Measurements from ENCODE around the gene TBC1D22A.
A peak's percentile ranks its signal among the peaks of the same experiment; 100 is the strongest.

Gene TBC1D22A

GRCh38 chr22:46835693-46836092, 73.2 kb downstream of the TBC1D22A start:
- no peak for DNase-seq (ENCODE audit: low spot score)

- DNase-seq (ENCODE audit: low spot score): no peak
Observed at GRCh38 chr22:46841522-46841921, 79.1 kb downstream of the TBC1D22A start.

DNA sequence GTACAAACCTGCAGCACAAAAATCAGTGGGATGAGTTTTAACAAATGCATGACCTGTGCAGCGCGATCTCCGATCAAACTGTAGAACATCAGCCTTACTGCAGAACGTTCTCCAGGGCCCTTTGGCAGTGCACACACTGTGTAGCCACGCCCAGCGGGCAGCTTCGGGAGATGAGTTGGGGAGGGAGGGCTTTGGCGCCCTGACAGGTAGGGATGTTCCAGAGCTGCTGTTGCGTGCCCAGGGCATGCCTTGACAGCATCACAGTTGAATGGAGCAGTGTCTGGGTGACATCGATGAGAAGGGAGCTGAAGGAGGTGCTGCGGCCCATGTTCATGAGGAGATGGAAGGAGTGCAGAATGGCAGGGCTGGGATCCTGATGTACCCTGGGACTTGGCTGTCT, 80.2 kb downstream of the TBC1D22A start:
- DNase-seq (ENCODE audit: low spot score): no peak

DNA sequence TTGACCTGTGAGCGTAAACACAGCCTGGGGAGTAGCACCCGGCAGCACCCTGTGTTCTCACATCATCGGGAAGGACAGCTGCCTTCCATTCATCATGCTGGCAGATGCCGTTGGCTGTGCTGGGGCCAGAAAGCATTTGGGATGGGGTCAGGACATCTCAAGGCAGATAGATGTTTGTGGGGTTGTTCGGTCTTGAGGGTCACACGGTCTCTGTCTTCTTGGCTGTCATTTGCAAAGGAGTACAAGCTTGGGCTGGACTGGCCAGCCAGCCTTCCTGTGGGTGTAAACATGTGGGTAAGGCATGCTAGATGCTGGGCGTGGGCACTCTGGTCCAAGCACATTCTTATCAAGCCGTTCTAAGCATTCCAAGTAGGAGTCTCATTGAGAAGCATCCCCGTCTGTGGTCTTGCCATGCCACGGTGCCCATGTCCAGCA, 81.4 kb downstream of the TBC1D22A start:
- DNase-seq (ENCODE audit: low spot score): no peak

GRCh38 chr22:46844606-46845210, 82.3 kb downstream of the TBC1D22A start:
- DNase-seq (ENCODE audit: low spot score): no peak

GRCh38 chr22:46845296-46846149, 83.1 kb downstream of the TBC1D22A start:
- peak; percentile 49 for DNase-seq (ENCODE audit: low spot score)

- DNase-seq (ENCODE audit: low spot score): no peak
Observed at GRCh38 chr22:46846150-46846831, 83.8 kb downstream of the TBC1D22A start.

GRCh38 chr22:46846832-46847355, 84.4 kb downstream of the TBC1D22A start:
- no peak for DNase-seq (ENCODE audit: low spot score)

GRCh38 chr22:46848197-46848596, 85.7 kb downstream of the TBC1D22A start:
- no peak for DNase-seq (ENCODE audit: low spot score)

DNA sequence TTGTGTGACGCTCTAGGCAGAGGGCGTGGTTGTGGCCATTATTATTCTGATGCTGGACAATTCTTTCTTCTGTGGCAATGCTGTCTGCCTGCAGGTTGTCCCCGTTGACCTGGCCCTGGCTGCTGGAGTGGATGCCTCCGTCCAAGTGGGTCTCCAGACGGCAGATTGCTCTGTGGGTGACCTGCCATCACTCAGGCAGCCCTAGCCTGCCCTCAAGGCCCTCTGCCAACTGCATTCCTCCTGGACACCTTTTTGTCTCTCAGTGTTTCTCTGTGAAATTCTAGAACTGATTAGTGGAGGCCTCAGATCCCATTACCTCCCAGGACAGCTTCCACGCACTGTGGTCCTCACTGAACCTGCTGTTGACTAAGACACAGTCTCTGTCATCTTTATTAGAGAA, 86.7 kb downstream of the TBC1D22A start:
- no peak for DNase-seq (ENCODE audit: low spot score)

DNA sequence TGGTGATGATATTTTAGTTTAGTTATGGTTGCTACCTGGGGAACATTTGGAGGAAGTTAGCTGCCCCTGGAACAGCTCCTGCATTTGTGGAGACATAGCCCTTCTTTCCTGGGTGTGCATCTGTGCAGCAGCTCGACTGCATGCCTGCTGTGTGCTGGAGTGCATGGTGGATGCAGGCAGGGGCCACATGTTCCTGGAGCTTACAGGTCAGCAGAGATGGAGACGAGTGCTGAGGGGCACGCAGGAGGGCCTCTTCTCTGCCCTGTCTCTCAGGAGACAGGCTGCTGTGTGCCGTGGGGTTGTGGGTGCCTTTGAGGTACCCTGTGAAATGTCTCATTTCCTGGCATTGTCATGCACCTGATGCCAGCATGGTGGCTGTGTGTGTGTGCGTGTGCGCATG, 87.5 kb downstream of the TBC1D22A start:
- DNase-seq (ENCODE audit: low spot score): no peak

DNA sequence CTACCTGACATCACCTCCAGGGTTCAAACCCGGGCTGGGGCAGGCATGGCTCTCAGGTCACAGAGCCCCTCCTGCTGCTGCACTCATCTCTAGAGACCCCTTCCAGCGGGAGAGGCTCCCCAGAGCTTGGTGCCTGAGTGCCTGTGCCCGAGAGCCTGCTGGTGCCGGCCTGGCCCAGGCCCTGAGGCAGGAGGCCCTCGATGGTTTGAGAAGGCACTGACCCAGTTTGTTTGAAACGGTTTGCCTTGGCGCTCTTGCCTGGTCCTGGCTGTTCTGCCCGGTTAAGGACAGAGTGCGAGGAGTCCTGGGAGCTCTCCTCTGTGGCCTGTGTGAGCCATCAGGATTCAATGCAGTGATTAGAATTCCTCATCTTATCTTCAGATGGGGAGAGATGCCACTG, 88.9 kb downstream of the TBC1D22A start:
- DNase-seq (ENCODE audit: low spot score): no peak

DNA sequence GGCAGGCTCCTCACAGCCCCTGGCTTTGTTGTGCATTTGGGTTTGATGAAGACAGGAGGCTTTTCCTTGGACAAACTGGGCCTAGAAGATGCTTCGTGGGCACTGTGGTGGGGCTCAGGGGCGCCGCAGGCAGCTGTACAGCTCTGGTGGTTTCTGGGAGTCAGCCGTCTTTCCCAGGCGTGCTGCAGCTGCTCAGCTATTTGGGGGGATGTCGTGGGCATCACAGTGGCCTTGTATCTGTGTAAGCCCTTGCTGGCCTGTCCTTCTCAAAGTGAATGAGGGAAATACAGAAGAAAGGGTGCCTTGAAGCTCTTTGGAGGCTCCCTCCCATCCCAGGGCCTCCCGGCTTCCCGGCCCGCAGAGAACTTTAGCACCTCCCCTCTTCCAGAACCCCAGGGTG, 89.5 kb downstream of the TBC1D22A start:
- DNase-seq (ENCODE audit: low spot score): no peak

DNA sequence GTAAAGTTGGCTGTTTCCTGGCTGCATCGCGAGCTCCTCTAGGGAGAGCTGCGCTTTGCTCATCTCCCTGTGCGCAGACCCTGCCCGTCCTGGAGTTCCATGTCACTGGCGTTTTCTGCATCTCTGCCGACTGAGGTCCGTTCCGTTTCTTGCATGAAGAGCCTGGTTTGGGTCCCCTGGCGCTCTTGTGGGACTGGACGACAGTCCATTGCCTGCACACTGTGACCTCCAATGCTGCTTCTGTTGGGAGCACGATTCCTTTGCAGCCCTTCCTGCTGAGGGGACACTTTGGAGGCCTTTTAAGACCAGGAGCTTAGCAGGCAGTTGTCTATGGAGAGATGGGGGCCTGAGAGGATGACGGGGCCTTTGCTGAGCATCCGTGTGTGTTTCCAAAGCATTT, 90.3 kb downstream of the TBC1D22A start:
- no peak for DNase-seq (ENCODE audit: low spot score)

- no peak for DNase-seq (ENCODE audit: low spot score)
Observed at GRCh38 chr22:46853191-46853590, 90.7 kb downstream of the TBC1D22A start.

GRCh38 chr22:46854125-46854870, 91.8 kb downstream of the TBC1D22A start:
- DNase-seq (ENCODE audit: low spot score): no peak

- DNase-seq (ENCODE audit: low spot score): no peak
Observed at GRCh38 chr22:46855681-46856080, 93.2 kb downstream of the TBC1D22A start.

DNA sequence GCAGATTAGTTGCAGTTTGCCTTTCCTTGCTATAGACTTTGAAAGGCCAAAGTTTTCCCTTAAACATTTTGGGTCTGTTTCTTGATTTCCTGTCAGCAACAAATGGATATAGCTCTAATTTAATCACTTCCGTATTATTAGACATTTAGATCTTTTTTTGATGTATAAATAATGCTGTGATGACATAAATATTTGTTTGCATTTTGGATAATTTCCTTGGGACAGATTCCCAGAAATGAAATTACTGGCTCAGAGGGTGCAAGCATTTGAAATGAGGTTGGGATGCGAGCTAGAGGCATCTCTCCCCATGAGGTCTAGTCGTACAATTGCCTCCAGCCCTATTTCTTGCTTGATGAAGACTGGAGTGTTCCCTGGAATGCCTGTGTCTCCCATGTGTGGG, 94.2 kb downstream of the TBC1D22A start:
- no peak for DNase-seq (ENCODE audit: low spot score)

GRCh38 chr22:46857142-46857884, 94.9 kb downstream of the TBC1D22A start:
- no peak for DNase-seq (ENCODE audit: low spot score)

GRCh38 chr22:46857885-46858143, 95.4 kb downstream of the TBC1D22A start:
- DNase-seq (ENCODE audit: low spot score): no peak

GRCh38 chr22:46858181-46858771, 95.8 kb downstream of the TBC1D22A start:
- no peak for DNase-seq (ENCODE audit: low spot score)

Measured in globus pallidus (tissue), 1 donor.